ENCODE measurements around the gene E2F4.
A peak's percentile ranks its signal among the peaks of the same experiment; 100 is the strongest.

E2F4 gene

DNA sequence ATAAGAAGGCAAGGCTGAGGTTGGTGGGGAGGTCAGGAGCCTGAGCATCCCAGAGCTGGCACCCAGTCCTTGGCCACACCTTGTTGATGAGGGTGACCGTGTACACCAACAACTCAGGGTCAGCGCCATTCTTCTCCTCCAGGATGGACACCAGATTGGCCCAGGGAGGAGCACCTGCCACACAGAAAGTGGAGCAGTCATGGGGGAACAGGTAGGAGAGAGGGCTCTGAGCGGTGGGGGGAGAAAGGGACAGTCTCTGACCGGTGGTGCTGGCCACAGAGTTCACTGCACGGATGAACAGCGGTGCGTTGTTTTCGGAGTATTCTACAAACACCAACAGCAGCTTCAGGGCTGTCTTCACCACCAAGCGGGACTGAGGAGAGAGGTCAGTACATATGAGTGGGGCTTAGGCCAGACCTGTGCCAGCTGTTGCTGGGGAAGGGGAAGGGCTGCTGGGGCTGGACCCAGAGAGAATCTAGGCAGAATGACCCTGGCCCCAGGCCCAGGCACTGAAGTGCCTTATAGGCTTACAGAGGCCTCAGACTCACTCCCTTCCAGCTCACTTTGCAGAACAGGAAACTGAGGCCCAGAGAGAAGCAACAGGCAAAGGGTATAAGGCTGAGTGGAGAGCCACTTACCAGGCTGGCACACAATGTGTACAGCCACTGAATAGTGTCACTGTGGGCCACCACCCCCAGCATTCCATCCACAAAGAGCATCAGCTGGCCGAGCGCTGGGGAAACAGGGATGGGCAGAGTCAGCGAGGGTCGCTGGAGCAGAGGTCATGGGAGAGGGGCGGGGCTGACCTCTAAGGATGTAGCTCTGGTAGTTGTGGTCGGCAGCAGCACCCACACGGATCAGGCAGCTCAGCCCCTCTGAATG is 45.7 kb downstream of the E2F4 start:
- no peak for DNase-seq

DNA sequence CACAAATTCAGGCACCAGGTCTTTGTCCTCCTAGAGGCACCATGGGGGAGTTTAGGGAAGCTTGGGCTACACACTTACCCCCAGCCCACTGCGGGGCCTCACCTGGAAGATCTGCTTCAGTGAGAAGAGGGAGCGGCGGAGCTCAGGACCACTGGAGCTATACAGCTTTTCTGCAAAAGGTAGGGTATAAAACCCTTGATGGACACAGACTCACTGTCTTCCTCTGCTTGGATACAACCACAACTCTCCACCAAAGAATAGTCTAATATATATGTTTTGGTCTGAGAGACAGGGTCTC is 46.3 kb downstream of the E2F4 start:
- DNase-seq: no peak

- no peak for DNase-seq
Measured at GRCh38 chr16:67238806-67239470, 47.0 kb downstream of the E2F4 start.

- DNase-seq: no peak
Measured at GRCh38 chr16:67240506-67240905, 48.6 kb downstream of the E2F4 start.

- DNase-seq: no peak
Measured at GRCh38 chr16:67241008-67241900, 49.3 kb downstream of the E2F4 start.

DNA sequence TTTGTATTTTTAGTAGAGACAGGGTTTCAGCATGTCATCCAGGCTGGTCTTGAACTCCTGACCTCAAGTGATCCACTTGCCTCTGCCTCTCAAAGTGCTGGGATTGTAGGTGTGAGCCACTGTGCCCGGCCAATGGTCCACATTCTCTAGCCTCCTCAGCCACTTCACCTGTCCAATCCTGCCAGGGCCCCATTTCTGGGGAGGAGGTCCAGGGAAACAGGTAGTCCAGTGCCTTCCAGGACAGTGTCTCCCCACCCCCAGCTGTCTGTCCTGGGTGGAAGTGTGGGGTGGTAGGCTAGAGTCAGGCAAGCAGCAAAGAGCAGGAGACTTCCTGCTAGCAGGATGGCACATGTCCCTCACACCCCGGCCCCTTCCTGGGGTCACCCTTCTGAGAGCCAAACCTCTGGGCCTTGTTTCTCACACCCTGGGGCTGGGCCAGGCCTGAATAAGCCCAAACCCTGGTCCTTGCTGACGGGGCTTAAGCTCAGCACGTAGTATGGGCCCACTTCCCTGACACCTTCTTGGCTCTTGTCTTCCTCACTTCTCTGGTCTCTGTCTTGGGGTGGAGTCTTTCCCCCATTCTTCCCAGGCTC is 50.3 kb downstream of the E2F4 start:
- DNase-seq: no peak

DNA sequence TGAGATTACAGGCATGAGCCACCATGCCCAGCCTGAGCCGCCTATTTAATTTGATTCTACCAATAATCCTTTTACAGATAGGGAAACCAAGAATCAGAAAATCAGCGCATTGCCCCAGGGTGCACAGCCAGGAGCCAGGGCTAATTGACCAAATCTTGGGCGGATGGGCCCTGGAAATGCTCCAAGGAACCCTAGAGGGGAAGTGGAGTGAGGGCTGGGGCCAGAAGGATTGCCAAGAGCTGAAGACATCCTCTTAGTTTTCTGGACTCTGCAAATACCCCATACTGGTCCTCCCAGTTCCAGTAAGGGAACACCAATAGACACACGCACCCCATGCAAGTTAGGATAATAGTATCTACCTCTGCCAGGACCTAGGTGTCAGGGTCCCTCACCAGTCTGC is 51.5 kb downstream of the E2F4 start:
- no peak for DNase-seq

DNA sequence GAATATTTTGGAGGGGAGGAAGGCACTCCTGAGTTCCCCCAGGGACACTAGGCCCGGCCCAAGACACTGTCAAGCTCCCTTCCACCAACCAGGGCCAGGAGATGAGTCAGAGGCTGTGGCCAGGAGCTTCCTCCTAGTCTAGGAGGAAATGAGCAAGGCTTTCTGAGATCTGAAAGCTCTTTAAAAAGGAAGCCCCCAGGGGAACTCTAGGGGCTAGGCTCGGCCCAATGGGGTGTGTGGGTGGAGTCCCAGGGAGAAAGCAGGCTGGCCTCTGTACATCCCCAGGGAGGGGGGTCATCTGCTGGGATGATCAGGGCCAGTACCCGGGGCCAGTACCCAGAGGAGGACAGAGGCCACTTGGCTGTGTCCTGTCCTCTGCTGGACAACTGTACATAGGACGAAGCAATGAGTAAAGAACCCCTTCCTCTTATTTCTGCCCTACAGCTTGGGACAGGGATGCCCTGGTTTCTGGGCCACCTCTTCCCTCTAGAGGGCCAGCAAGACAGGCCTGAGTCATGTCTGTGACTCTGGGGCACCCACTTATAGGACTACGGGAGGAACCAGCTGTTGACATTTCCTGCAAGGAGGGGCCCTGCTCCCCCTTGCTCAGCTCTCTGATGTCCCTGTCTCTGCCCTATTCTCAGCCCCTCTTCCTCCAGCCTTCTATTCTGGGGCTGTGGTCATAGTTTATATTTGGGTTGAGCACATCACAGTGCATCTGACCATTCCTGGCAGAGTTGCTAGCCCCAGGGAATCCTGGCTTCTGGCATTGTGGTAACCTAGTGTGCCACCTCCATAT is 52.6 kb downstream of the E2F4 start:
- peak; percentile 88 for DNase-seq

DNA sequence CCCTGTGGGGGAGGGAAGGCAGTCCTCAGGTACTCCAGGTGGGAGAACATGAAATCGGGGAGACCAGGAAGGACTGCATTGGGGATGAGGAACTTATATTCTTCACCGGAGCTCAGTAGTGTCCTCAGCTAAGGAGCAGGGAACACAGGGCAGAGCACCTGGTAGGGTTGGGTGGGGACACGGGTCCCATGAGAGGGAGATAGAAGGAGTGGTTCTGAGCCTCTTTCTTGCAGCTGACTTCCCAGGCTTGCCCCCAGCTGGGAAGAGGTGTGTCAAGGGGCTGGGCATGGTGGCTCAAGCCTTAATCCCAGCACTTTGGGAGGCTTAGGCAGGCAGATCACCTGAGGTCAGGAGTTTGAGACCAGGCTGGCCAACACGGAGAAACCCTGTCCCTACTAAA is 53.2 kb downstream of the E2F4 start:
- no peak for DNase-seq

DNA sequence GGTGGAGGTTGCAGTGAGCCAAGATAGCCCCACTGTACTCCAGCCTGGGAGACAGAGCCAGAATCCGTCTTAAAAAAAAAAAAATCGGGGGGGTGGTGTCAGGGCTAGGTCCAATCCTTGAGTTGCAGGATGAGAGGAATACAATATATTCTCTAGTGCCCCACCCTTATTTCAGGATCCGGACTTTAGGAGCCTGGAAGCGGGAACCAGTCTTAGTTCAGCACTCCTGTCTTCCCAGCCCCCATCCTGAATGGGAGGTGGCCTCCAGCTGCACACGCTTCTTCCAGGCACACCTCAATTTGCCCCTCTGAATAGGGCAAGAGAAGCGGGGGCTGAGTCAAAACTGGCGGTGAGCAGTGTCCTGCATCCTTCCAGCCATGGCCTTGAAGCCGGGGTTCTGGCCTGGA is 53.7 kb downstream of the E2F4 start:
- DNase-seq: no peak

GRCh38 chr16:67246081-67246755 is 54.3 kb downstream of the E2F4 start:
- DNase-seq: peak; percentile 51

DNA sequence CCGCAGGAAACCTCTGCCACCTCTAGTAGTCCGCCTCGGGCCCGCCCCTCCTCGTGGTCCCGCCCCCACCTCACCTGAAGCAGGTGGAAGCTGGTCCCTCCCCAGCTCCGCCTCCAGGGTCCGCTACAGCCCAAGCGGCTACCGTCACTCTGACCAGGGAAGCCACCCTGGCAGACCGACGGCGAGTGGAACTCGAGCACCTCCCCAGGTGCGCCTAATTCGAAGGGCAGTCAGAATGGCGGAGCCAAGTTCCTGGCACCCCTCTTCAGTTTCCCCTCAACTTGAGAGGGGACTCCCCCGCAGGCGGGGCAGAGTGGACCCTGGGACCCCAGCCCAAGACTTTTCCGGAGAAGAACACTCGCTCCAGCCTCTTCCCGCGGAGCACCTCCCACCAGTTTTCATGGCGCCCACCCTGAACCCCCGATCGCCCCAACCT is 54.8 kb downstream of the E2F4 start:
- DNase-seq: no peak

- DNase-seq: peak; percentile 96
Measured at GRCh38 chr16:67247192-67248072, 55.5 kb downstream of the E2F4 start, which contains the start of gene FHOD1. Gene FHOD1, minus strand, starts transcription at chr16:67247481. Its CDS starts 71 bp downstream, at chr16:67247410.

DNA sequence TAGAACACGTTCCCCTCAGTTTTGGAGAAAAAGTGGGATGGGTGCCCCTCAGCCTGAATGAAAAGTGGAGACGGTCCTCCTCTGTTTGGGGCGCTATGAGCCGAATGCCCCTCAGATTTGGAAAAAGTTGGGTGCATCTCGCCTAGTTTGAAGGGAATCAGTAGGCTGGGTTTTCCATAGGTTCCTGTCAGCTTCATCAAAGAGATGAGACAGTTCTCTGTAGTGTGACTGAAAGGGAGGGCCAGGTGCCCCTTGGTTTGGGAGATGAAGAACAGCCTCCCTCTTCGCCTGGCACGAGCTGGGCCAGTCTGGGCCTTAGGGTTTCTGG is 56.1 kb downstream of the E2F4 start:
- no peak for DNase-seq
